GM10266 (cell line): Measurements from ENCODE around the gene TNS4.

Experiments used
- DNase-seq: peaks from one replicate; pipeline ENCODE4 v3.0.0; 2012; ENCODE audit errors: extremely low spot score
- CTCF ChIP-seq: IDR thresholded peaks from 2 replicates; pipeline ENCODE4 v1.5.1; 2012; ENCODE audit warnings: mild to moderate bottlenecking, low read depth; ENCODE audit not compliant: control insufficient read depth, insufficient read depth; ENCODE audit errors: missing control alignments

The TNS4 gene

GRCh38 chr17:40525294-40525693 lies 23.9 kb upstream of the TNS4 start:
- TF ChIP-seq CTCF = no peak
- no peak for DNase-seq

GRCh38 chr17:40524243-40524965 lies 23.0 kb upstream of the TNS4 start:
- TF ChIP-seq CTCF = no peak
- no peak for DNase-seq

GRCh38 chr17:40522961-40523310 lies 21.5 kb upstream of the TNS4 start:
- DNase-seq = no peak

GRCh38 chr17:40522250-40522960 lies 21.0 kb upstream of the TNS4 start:
- TF ChIP-seq CTCF = no peak
- DNase-seq = no peak

More at GRCh38 chr17:40522961-40523310, 21.5 kb upstream of the TNS4 start:
- no peak for TF ChIP-seq CTCF

- no peak for DNase-seq
- TF ChIP-seq CTCF = no peak
These were observed 19.6 kb upstream of the TNS4 start for GRCh38 chr17:40520991-40521453.

GRCh38 chr17:40519089-40519775 lies 17.8 kb upstream of the TNS4 start:
- DNase-seq = no peak
- no peak for TF ChIP-seq CTCF

GRCh38 chr17:40518401-40519088 lies 17.1 kb upstream of the TNS4 start:
- TF ChIP-seq CTCF = no peak
- DNase-seq = no peak
